ENCODE data around the gene ISL1. TPM values are rescaled to one million over a fixed set of nuclear protein-coding genes. Genes with fewer than 3 reads are reported as not detected.
A peak's percentile ranks its signal among the peaks of the same experiment; 100 is the strongest.

The ISL1 gene
- total RNA-seq (not detected), polyA plus RNA-seq (not detected)
- long read RNA-seq, donor 1 = 0 reads
- long read RNA-seq, donor 2 = 0 reads
- long read RNA-seq, donor 3 = 0 reads
- long read RNA-seq, donor 4 = 0 reads

GRCh38 chr5:51383131-51384121 lies at the start of gene ISL1:
Gene ISL1 (plus strand): TSS chr5:51383448. CDS start chr5:51383672, 224 bp downstream.
- peak; percentile 51 to 80 for ATAC-seq

GRCh38 chr5:51336878-51337277 lies 46.4 kb upstream of the ISL1 start:
- Histone ChIP-seq H3K4me3 (ENCODE audit: low read length) (no peak overlapping the region), H3K9me3 (ENCODE audit: control insufficient read depth, low read length) (no peaks in the 10 kb centered on the region), H3K27me3 (ENCODE audit: control insufficient read depth, insufficient read depth) (no peaks in the 10 kb centered on the region), H3K4me1 (ENCODE audit: control insufficient read depth, insufficient read depth, low read length) (no peaks in the 10 kb centered on the region), H3K27ac (ENCODE audit: low read length) (no peak overlapping the region)
- WGBS = 87% methylated on average over 2 of the region's 2 CpGs
- ATAC-seq = no peak
- no peak for DNase-seq
- intact Hi-C loops (cut with DNase I) = no loop called here

More at GRCh38 chr5:51383131-51384121, at the start of gene ISL1:
- H3K9me3 ChIP-seq (ENCODE audit: control insufficient read depth, low read length) = no peaks in the 10 kb centered on the region
- H3K4me1 ChIP-seq (ENCODE audit: control insufficient read depth, insufficient read depth, low read length) = no peaks in the 10 kb centered on the region
- peak within 1 kb of the TSS; percentile 8 for H3K4me3 ChIP-seq (ENCODE audit: low read length)
- intact Hi-C loops (cut with DNase I) = no loop called here
- peak; percentile 32 to 59 (median 56) for DNase-seq
- peaks cover 10% of the 10 kb centered on the region for H3K27me3 ChIP-seq (ENCODE audit: control insufficient read depth, insufficient read depth)
- H3K27ac ChIP-seq (ENCODE audit: low read length) = no peak within 1 kb of the TSS
- 1% methylated on average over 57 of the region's 57 CpGs for WGBS

DNA sequence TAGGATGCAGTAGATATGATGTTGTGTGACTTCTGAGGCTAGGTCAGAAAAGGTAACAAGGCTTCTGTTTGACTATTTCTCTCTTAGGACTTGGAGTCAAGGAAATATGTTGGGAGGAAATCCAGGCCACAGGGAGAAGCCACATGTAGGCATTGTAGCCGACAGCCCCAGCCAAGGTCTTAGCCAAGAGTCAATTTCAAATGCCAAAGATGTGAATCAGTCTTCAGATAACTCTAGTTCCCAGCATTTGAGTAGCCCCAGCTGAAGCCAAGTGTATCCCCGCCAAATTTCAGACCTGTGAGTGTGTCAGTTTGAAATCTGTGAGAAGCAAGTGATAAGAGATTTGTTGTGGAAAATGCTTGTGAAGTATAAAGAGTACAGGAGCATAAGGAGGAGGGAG lies 38.1 kb upstream of the ISL1 start:
- no peak for ATAC-seq
- Histone ChIP-seq H3K4me1 (ENCODE audit: control insufficient read depth, insufficient read depth, low read length) (no peaks in the 10 kb centered on the region), H3K27me3 (ENCODE audit: control insufficient read depth, insufficient read depth) (no peaks in the 10 kb centered on the region), H3K27ac (ENCODE audit: low read length) (no peak overlapping the region), H3K4me3 (ENCODE audit: low read length) (no peak overlapping the region), H3K9me3 (ENCODE audit: control insufficient read depth, low read length) (no peaks in the 10 kb centered on the region)
- WGBS = 70% methylated on average over 2 of the region's 2 CpGs
- intact Hi-C loops (cut with DNase I) = no loop called here
- DNase-seq = no peak

GRCh38 chr5:51347157-51347556 lies 36.1 kb upstream of the ISL1 start:
- Histone ChIP-seq H3K27ac (ENCODE audit: low read length) (no peak overlapping the region), H3K4me3 (ENCODE audit: low read length) (no peak overlapping the region), H3K9me3 (ENCODE audit: control insufficient read depth, low read length) (no peaks in the 10 kb centered on the region), H3K27me3 (ENCODE audit: control insufficient read depth, insufficient read depth) (no peaks in the 10 kb centered on the region), H3K4me1 (ENCODE audit: control insufficient read depth, insufficient read depth, low read length) (no peaks in the 10 kb centered on the region)
- intact Hi-C loops (cut with DNase I) = no loop called here
- ATAC-seq (no peak), DNase-seq (no peak)
- 68% methylated on average over 1 of the region's 1 CpG for WGBS

DNA sequence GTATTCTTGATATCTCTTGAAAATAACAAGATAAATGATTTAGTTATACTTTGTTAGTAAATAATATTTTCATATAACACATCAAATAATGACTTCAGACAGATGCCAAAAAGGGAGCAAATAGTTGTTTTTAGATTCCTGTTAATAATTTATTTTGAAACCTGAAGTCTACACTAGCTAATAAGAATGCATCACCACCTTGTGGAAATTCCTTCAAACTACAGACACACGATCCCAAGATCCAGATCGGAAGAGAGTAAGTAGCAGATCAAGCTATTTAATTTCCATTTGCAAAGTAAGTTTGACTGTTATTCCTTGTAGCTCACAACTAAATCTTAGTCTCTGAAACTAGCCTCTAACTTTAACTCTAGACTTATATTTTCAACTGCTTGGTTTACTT lies 35.5 kb upstream of the ISL1 start:
- ATAC-seq = no peak
- WGBS = 76% methylated on average over 2 of the region's 2 CpGs
- DNase-seq = no peak
- Histone ChIP-seq H3K9me3 (ENCODE audit: control insufficient read depth, low read length) (no peaks in the 10 kb centered on the region), H3K27ac (ENCODE audit: low read length) (no peak overlapping the region), H3K27me3 (ENCODE audit: control insufficient read depth, insufficient read depth) (no peaks in the 10 kb centered on the region), H3K4me3 (ENCODE audit: low read length) (no peak overlapping the region), H3K4me1 (ENCODE audit: control insufficient read depth, insufficient read depth, low read length) (no peaks in the 10 kb centered on the region)
- intact Hi-C loops (cut with DNase I) = no loop called here

DNA sequence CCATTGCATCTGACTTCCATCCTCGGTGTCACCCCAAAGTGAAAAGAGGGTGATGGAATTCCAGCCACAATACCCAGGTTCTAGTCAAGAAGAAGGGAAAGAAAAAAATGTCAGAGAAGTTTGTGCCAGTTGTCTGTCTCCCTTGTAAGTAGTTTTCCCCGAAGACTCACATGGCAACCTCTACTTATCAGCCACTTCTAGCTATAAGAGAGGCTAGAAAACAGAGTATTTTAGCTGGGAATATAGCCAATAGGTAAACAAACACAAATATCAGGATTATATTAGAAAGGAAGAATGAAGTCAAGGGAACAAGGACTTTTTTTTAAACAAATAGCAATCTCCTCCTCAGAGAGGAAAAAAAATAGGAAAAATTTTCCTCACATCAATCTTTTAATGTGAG lies 12.2 kb upstream of the ISL1 start:
- H3K4me3 ChIP-seq (ENCODE audit: low read length) = no peak overlapping the region
- intact Hi-C loops (cut with DNase I) = no loop called here
- ATAC-seq = no peak
- no peaks in the 10 kb centered on the region for H3K27me3 ChIP-seq (ENCODE audit: control insufficient read depth, insufficient read depth)
- H3K4me1 ChIP-seq (ENCODE audit: control insufficient read depth, insufficient read depth, low read length) = no peaks in the 10 kb centered on the region
- no peak overlapping the region for H3K27ac ChIP-seq (ENCODE audit: low read length)
- no peaks in the 10 kb centered on the region for H3K9me3 ChIP-seq (ENCODE audit: control insufficient read depth, low read length)
- DNase-seq = no peak
- 65% methylated on average over 2 of the region's 2 CpGs for WGBS

DNA sequence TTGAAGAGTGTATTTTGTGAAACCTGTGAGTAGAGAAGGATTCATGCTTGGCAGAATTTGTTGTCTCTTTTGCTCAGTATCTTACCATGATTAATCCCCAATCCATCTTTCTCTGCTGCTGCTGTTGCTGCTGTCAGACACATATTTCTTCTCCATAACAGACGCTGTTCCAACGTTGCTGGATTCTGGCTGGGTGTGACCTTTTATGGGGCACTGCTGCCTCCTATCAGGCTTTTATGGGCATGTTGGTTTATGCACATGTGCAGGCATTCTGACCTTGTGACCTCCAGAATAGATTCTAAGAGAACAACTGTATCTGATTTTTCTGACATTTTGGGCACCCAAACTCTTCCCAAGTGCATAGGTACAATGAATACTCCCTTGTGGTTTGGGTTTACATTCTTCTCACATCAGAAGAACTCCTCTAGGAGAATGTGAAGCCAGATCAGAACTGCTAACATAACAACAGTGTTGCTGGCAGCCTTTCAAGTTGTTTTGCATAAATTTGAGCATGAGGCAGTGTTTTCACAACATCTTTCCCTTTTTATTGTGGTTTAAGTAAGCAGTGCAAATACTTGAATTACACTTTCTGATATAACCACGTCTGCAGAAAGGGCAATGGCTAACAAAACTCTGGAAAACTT lies 9.2 kb upstream of the ISL1 start:
- Histone ChIP-seq H3K4me1 (ENCODE audit: control insufficient read depth, insufficient read depth, low read length) (no peaks in the 10 kb centered on the region), H3K27ac (ENCODE audit: low read length) (no peak overlapping the region), H3K9me3 (ENCODE audit: control insufficient read depth, low read length) (no peaks in the 10 kb centered on the region), H3K27me3 (ENCODE audit: control insufficient read depth, insufficient read depth) (peaks cover 2% of the 10 kb centered on the region), H3K4me3 (ENCODE audit: low read length) (no peak overlapping the region)
- intact Hi-C loops (cut with DNase I) = no loop called here
- DNase-seq (no peak), ATAC-seq (no peak)
- WGBS = 31% methylated on average over 3 of the region's 3 CpGs

DNA sequence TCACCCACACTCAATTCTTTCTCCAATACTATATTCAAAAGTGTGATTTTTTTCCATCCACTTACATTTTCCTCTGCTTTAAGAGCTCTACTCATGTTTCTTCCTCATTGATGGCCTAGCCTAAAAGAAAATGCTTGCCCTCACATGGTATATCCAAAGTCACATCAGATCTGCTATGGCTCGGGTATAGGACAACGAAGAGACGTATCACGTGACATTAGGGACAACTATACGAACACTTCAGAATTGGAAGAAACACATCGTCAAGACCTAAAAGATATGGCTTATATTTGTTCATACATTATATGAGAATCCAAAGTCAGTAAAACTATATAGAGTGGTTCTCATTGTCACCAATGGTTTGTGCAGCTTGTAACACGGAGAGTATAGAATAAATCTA lies 8.2 kb upstream of the ISL1 start:
- 91% methylated on average over 7 of the region's 7 CpGs for WGBS
- Histone ChIP-seq H3K9me3 (ENCODE audit: control insufficient read depth, low read length) (no peaks in the 10 kb centered on the region), H3K4me3 (ENCODE audit: low read length) (no peak overlapping the region), H3K27me3 (ENCODE audit: control insufficient read depth, insufficient read depth) (peaks cover 2% of the 10 kb centered on the region), H3K4me1 (ENCODE audit: control insufficient read depth, insufficient read depth, low read length) (no peaks in the 10 kb centered on the region), H3K27ac (ENCODE audit: low read length) (no peak overlapping the region)
- DNase-seq (no peak), ATAC-seq (no peak)
- intact Hi-C loops (cut with DNase I) = no loop called here

DNA sequence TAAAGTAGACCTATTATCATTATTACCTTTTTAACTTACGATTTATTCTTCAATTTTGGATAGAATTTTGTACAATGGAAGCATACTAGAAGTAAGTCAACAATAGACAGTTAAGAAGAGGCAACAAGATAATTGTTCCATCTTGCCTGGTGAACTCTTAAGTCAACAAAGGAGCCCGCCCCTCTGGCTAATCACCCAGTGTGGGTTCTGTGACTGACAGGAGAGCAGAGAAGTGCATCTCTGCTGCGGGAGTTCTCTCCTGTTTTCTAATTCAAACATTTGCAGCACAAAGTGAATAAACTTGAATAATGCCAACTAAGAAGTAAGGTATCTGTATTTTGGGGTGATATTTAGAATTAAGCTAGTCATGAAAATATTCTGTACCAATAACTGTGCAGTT lies 6.7 kb upstream of the ISL1 start:
- Histone ChIP-seq H3K4me1 (ENCODE audit: control insufficient read depth, insufficient read depth, low read length) (no peaks in the 10 kb centered on the region), H3K4me3 (ENCODE audit: low read length) (no peak overlapping the region), H3K27ac (ENCODE audit: low read length) (no peak overlapping the region), H3K27me3 (ENCODE audit: control insufficient read depth, insufficient read depth) (peaks cover 6% of the 10 kb centered on the region), H3K9me3 (ENCODE audit: control insufficient read depth, low read length) (no peaks in the 10 kb centered on the region)
- DNase-seq (no peak), ATAC-seq (no peak)
- intact Hi-C loops (cut with DNase I) = no loop called here
- 41% methylated on average over 3 of the region's 3 CpGs for WGBS

DNA sequence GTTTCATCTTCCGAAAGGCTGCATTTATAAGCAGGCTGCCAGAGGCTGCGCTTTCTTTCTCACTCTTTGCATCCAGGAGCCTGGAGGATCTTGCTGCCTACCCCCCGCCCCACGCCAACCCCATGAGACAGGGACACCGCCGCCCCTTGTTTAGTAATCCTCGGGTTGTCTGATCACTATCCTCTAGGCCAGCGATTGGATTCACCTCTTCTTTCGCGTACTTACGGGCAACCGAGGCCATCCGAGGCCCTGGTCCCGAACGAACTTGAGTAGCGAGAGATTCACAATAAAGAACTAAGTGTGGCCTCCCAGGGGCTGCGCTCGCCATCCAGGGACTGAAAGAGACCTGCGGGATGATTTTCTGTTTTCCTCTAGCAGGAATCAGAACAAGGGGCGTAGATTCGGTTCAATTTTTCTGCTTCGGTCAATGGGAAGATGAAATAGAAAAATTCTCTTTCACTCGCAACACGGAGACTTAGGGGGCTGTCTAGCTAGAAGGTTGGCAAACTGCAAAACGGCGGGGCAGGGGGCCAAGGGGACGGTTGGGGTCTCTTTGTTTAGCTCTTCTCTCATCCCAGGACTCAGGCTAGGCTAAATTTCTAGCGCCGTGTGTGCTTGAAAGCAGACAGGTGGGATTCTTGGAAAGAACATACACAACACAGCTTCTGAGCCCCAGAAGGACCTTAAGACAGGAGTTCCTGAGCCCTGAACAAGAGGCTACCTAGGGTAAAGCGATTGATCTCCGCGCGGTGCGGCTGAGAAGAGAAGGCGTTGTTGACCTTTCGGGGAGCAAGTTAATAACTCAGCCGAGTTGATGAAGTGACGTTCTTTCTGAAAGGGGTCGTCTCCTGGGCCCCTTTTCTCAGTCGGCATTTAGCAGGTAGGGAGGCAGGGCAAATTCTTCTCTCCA lies 5.8 kb upstream of the ISL1 start:
- no peak for ATAC-seq
- Histone ChIP-seq H3K4me1 (ENCODE audit: control insufficient read depth, insufficient read depth, low read length) (no peaks in the 10 kb centered on the region), H3K4me3 (ENCODE audit: low read length) (no peak overlapping the region), H3K27me3 (ENCODE audit: control insufficient read depth, insufficient read depth) (peaks cover 6% of the 10 kb centered on the region), H3K27ac (ENCODE audit: low read length) (no peak overlapping the region), H3K9me3 (ENCODE audit: control insufficient read depth, low read length) (no peaks in the 10 kb centered on the region)
- WGBS = 16% methylated on average over 40 of the region's 40 CpGs
- DNase-seq = no peak
- intact Hi-C loops (cut with DNase I) = no loop called here
